ENCODE measurements around the gene TANK. TPM values are rescaled to one million over a fixed set of nuclear protein-coding genes. Genes with fewer than 3 reads are reported as not detected.
A peak's percentile ranks its signal among the peaks of the same experiment; 100 is the strongest.
"Not testable (repeated sequence)": the region's sequence is repeated elsewhere in the genome, so short reads cannot be mapped to it uniquely, and the experiment has no call there.

TANK gene
- total RNA-seq, 1 experiment from 2014 or later: 85.4 TPM

GRCh38 chr2:161280906-161281323 lies 120.7 kb downstream of the TANK start:
- CTCF ChIA-PET; H3K36me3 Mint-ChIP-seq (ENCODE audit: insufficient read depth, unreplicated experiment); H3K4me3 Mint-ChIP-seq (ENCODE audit: low read depth, unreplicated experiment); H3K4me1 Mint-ChIP-seq (ENCODE audit: low read depth, unreplicated experiment); BruUV-seq (replicated peaks); H3K9me3 Mint-ChIP-seq (ENCODE audit: low read depth, unreplicated experiment); H3K27me3 Mint-ChIP-seq (ENCODE audit: unreplicated experiment); H3K27ac Mint-ChIP-seq (ENCODE audit: unreplicated experiment); intact Hi-C loops (cut with micrococcal nuclease; ENCODE audit: unreplicated experiment): not testable (repeated sequence)
- DNase-seq: peak; percentile 11

- CTCF ChIA-PET; H3K27me3 Mint-ChIP-seq (ENCODE audit: unreplicated experiment); H3K9me3 Mint-ChIP-seq (ENCODE audit: low read depth, unreplicated experiment); H3K36me3 Mint-ChIP-seq (ENCODE audit: insufficient read depth, unreplicated experiment); intact Hi-C loops (cut with micrococcal nuclease; ENCODE audit: unreplicated experiment); DNase-seq; H3K27ac Mint-ChIP-seq (ENCODE audit: unreplicated experiment); H3K4me1 Mint-ChIP-seq (ENCODE audit: low read depth, unreplicated experiment); BruUV-seq (replicated peaks); H3K4me3 Mint-ChIP-seq (ENCODE audit: low read depth, unreplicated experiment): not testable (repeated sequence)
Observed at GRCh38 chr2:161281615-161282310, 121.5 kb downstream of the TANK start.

DNA sequence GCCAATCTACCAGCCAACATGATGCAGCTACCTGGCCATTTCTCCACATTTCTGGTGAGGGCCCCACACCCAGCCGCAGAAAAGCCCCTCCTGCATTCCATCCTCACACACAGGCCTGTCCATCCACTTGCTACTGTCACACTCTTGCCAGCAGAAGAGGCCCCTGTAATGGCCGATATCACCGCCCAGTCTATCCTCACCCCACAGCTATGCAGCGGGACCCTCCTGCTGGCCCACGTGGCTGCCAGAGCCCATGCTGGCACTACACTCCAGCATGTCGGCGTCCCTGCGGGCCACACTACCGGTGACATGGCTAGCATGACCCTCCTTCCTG lies 122.0 kb downstream of the TANK start:
- H3K36me3 Mint-ChIP-seq (ENCODE audit: insufficient read depth, unreplicated experiment); intact Hi-C loops (cut with micrococcal nuclease; ENCODE audit: unreplicated experiment); CTCF ChIA-PET; H3K4me1 Mint-ChIP-seq (ENCODE audit: low read depth, unreplicated experiment); H3K9me3 Mint-ChIP-seq (ENCODE audit: low read depth, unreplicated experiment); DNase-seq; H3K27me3 Mint-ChIP-seq (ENCODE audit: unreplicated experiment); H3K27ac Mint-ChIP-seq (ENCODE audit: unreplicated experiment); BruUV-seq (replicated peaks); H3K4me3 Mint-ChIP-seq (ENCODE audit: low read depth, unreplicated experiment): not testable (repeated sequence)

DNA sequence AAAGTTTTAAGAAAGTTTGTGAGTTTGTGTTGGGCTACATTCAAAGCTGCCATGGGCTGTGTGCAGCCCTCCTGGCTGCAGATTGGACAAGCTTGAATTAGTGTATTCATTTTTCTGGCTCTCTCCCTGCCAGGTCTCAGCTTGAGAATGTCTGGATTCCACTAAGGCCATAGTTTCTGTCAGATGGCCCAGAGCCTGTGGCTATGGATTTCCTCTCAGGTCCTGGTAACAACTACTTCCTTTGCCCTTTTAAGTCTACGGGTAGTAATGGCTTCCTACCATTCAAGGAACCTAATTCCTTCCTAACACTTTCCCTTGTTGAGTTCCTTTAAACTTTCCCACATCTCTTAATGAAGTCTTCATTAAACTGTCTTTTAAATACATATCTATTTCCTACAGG lies 123.7 kb downstream of the TANK start:
- Mint-ChIP-seq H3K27ac (ENCODE audit: unreplicated experiment) (no peak overlapping the region), H3K4me3 (ENCODE audit: low read depth, unreplicated experiment) (no peak overlapping the region), H3K4me1 (ENCODE audit: low read depth, unreplicated experiment) (no peaks in the 10 kb centered on the region), H3K9me3 (ENCODE audit: low read depth, unreplicated experiment) (no peaks in the 10 kb centered on the region), H3K27me3 (ENCODE audit: unreplicated experiment) (peaks cover 14% of the 10 kb centered on the region), H3K36me3 (ENCODE audit: insufficient read depth, unreplicated experiment) (no peaks in the 10 kb centered on the region)
- DNase-seq: no peak
- CTCF ChIA-PET: no interaction called here
- intact Hi-C loops (cut with micrococcal nuclease; ENCODE audit: unreplicated experiment): no loop called here
- BruUV-seq (replicated peaks): no TSS peak
- no peak for TF ChIP-seq CTCF (IDR thresholded peaks at IDR 0.05; ENCODE audit: unreplicated experiment)

Other genes with a start within 250 kb of the TANK start
- 91.4 and 97.4 TPM in 2 replicates for gene PSMD14, start 148.0 kb downstream of the TANK start, total RNA-seq (2022)

All from Calu3 (cell line).